ENCODE data around the gene SPTB. TPM values are rescaled to one million over a fixed set of nuclear protein-coding genes. Genes with fewer than 3 reads are reported as not detected.

The SPTB gene
- total RNA-seq, 2 experiments from 2014 or later, result 0.31 to 0.32 TPM

- Mint-ChIP-seq H3K27ac (no peak overlapping the region), H3K36me3 (peaks cover 12% of the 10 kb centered on the region), H3K9me3 (no peaks in the 10 kb centered on the region), H3K4me1 (peaks cover 29% of the 10 kb centered on the region), H3K27me3 (peaks cover 4% of the 10 kb centered on the region), H3K4me3 (no peak overlapping the region)
- DNase-seq, result no peak
Measured at GRCh38 chr14:64910847-64911495, 31.3 kb upstream of the SPTB start.

GRCh38 chr14:64906022-64906421 is 26.3 kb upstream of the SPTB start:
- no peaks in the 10 kb centered on the region for H3K9me3 Mint-ChIP-seq
- no peak for DNase-seq
- no peak overlapping the region for H3K27ac Mint-ChIP-seq
- peaks cover 7% of the 10 kb centered on the region for H3K4me1 Mint-ChIP-seq
- peaks cover 4% of the 10 kb centered on the region for H3K27me3 Mint-ChIP-seq
- no peak overlapping the region for H3K4me3 Mint-ChIP-seq
- no peaks in the 10 kb centered on the region for H3K36me3 Mint-ChIP-seq

- Mint-ChIP-seq H3K4me1 (no peaks in the 10 kb centered on the region), H3K9me3 (no peaks in the 10 kb centered on the region), H3K27me3 (no peaks in the 10 kb centered on the region), H3K36me3 (no peaks in the 10 kb centered on the region), H3K4me3 (no peak overlapping the region), H3K27ac (no peak overlapping the region)
- no peak for DNase-seq
Measured at GRCh38 chr14:64899958-64900357, 20.3 kb upstream of the SPTB start.

GRCh38 chr14:64891839-64892375 is 12.2 kb upstream of the SPTB start:
- no peak overlapping the region for H3K27ac Mint-ChIP-seq
- H3K9me3 Mint-ChIP-seq, result no peaks in the 10 kb centered on the region
- H3K4me3 Mint-ChIP-seq, result no peak overlapping the region
- DNase-seq, result no peak
- H3K4me1 Mint-ChIP-seq, result no peaks in the 10 kb centered on the region
- peaks cover 4% of the 10 kb centered on the region for H3K27me3 Mint-ChIP-seq
- no peaks in the 10 kb centered on the region for H3K36me3 Mint-ChIP-seq

- H3K9me3 Mint-ChIP-seq, result no peaks in the 10 kb centered on the region
- H3K4me1 Mint-ChIP-seq, result no peaks in the 10 kb centered on the region
- DNase-seq, result no peak
- H3K27me3 Mint-ChIP-seq, result peaks cover 4% of the 10 kb centered on the region
- no peak overlapping the region for H3K27ac Mint-ChIP-seq
- H3K4me3 Mint-ChIP-seq, result no peak overlapping the region
- no peaks in the 10 kb centered on the region for H3K36me3 Mint-ChIP-seq
Measured at GRCh38 chr14:64891173-64891838, 11.6 kb upstream of the SPTB start.

GRCh38 chr14:64889352-64889751 is 9.6 kb upstream of the SPTB start:
- Mint-ChIP-seq H3K4me1 (no peaks in the 10 kb centered on the region), H3K27ac (no peak overlapping the region), H3K9me3 (no peaks in the 10 kb centered on the region), H3K4me3 (no peak overlapping the region), H3K27me3 (peaks cover 6% of the 10 kb centered on the region), H3K36me3 (no peaks in the 10 kb centered on the region)
- no peak for DNase-seq

DNA sequence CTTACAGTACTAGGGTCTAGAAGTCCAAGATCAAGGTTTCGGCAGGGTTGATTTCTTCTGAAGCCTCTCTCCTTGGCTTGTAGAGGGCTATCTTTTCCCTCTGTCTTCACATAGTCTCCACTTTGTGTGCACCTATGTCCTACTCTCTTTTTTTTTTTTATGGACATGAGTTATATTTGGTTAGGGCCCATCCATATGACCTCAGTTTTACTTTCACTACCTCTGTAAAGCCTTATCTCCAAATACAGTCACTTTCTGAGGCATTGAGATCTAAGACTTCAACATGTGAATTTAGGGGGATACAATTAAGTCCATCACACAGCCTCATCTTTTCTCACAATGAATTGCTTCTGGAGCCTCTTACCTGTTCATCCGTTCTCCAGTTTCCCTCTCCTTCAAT is 5.9 kb upstream of the SPTB start:
- peaks cover 31% of the 10 kb centered on the region for H3K27me3 Mint-ChIP-seq
- H3K4me1 Mint-ChIP-seq, result peaks cover 5% of the 10 kb centered on the region
- no peak overlapping the region for H3K4me3 Mint-ChIP-seq
- no peak for DNase-seq
- H3K36me3 Mint-ChIP-seq, result no peaks in the 10 kb centered on the region
- H3K27ac Mint-ChIP-seq, result no peak overlapping the region
- H3K9me3 Mint-ChIP-seq, result no peaks in the 10 kb centered on the region

GRCh38 chr14:64880221-64881121 is 764 bp upstream of the SPTB start:
- peak; percentile 68 for DNase-seq
- Mint-ChIP-seq H3K9me3 (no peaks in the 10 kb centered on the region), H3K4me3 (peak overlapping the region; percentile 82), H3K36me3 (no peaks in the 10 kb centered on the region), H3K27ac (no peak overlapping the region), H3K4me1 (peaks cover 5% of the 10 kb centered on the region), H3K27me3 (peaks cover 56% of the 10 kb centered on the region)

DNA sequence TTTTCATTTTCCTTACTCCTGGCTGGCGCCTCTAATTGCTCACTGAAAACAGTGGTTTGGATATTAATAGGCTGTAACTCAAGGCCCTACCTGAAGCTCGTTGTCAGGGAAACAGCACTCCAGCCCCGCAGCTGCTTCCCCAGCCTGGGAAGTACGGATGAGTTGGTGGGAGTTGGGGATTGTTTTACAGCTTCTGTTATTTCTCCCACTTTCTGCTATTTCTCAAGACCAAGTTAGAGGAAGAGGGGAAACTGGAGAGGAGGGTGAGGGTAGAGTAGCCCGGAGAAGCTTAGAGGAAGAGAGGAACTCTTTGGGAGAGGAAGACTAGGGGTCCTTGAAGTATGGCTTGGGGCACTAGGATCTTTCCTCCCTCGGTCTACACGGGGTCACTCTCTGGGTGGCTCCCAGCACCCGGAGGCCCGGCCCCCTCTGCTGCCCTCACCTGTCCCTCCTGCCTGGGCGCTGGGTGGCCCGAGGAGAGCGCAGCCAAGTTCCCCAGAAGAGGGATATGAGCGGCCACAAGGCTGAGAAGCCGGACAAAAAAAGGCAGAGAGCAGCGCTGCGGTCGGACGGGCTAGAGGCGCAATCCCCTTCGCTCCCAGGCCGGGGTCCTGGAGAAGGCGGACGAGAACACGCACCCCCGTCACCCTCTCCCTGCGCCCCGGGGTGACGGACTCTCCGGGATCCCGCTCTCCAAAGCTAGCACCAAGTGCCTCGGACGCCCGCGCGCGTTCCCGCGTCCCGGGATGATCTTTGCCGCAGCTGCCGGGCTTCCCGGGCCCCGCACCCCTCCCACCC is 671 bp downstream of the SPTB start:
- Mint-ChIP-seq H3K36me3 (no peaks in the 10 kb centered on the region), H3K4me1 (peaks cover 5% of the 10 kb centered on the region), H3K4me3 (peak overlapping the region; percentile 38), H3K27ac (no peak overlapping the region), H3K27me3 (peaks cover 51% of the 10 kb centered on the region), H3K9me3 (no peaks in the 10 kb centered on the region)
- DNase-seq, result no peak

GRCh38 chr14:64877846-64878245 is 1.9 kb downstream of the SPTB start:
- Mint-ChIP-seq H3K36me3 (no peaks in the 10 kb centered on the region), H3K9me3 (no peaks in the 10 kb centered on the region), H3K4me3 (no peak overlapping the region), H3K27me3 (peaks cover 45% of the 10 kb centered on the region), H3K27ac (no peak overlapping the region), H3K4me1 (peaks cover 5% of the 10 kb centered on the region)
- DNase-seq, result no peak

- no peak overlapping the region for H3K4me3 Mint-ChIP-seq
- H3K27me3 Mint-ChIP-seq, result peaks cover 27% of the 10 kb centered on the region
- no peaks in the 10 kb centered on the region for H3K36me3 Mint-ChIP-seq
- no peaks in the 10 kb centered on the region for H3K9me3 Mint-ChIP-seq
- no peak overlapping the region for H3K27ac Mint-ChIP-seq
- H3K4me1 Mint-ChIP-seq, result no peaks in the 10 kb centered on the region
- DNase-seq, result no peak
Measured at GRCh38 chr14:64875350-64875749, 4.4 kb downstream of the SPTB start.

- no peak overlapping the region for H3K4me3 Mint-ChIP-seq
- no peaks in the 10 kb centered on the region for H3K36me3 Mint-ChIP-seq
- H3K27me3 Mint-ChIP-seq, result peaks cover 22% of the 10 kb centered on the region
- H3K9me3 Mint-ChIP-seq, result no peaks in the 10 kb centered on the region
- H3K27ac Mint-ChIP-seq, result no peak overlapping the region
- DNase-seq, result no peak
- no peaks in the 10 kb centered on the region for H3K4me1 Mint-ChIP-seq
Measured at GRCh38 chr14:64873506-64874219, 6.0 kb downstream of the SPTB start.

- Mint-ChIP-seq H3K9me3 (no peaks in the 10 kb centered on the region), H3K36me3 (no peaks in the 10 kb centered on the region), H3K4me3 (no peak overlapping the region), H3K27ac (no peak overlapping the region), H3K4me1 (no peaks in the 10 kb centered on the region), H3K27me3 (peaks cover 16% of the 10 kb centered on the region)
- DNase-seq, result no peak
Measured at GRCh38 chr14:64871344-64871743, 8.4 kb downstream of the SPTB start.

DNA sequence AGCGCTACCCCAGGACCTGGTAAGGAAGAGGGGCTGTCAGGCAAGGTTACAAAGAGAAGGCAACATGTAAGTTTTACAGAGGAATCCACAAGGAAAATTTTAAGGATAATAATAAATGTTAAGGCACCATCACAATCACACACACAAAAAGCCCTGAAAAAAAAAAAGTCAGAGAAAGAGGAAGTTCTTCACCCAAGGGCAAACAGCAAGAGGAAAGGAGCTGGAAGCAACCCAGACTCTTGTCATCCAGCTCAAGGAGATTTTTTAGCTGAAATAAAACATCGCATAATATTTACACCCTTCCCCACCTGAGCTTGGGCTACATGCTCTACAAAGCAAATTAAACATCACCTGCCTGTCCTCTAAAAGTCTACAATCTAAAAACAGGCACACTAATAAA is 9.5 kb downstream of the SPTB start:
- Mint-ChIP-seq H3K4me1 (no peaks in the 10 kb centered on the region), H3K27me3 (peaks cover 15% of the 10 kb centered on the region), H3K4me3 (no peak overlapping the region), H3K27ac (no peak overlapping the region), H3K36me3 (no peaks in the 10 kb centered on the region), H3K9me3 (no peaks in the 10 kb centered on the region)
- DNase-seq, result no peak
